Thymus (tissue), 2 donors: Measurements from ENCODE around the gene ACOT12. TPM values are rescaled to one million over a fixed set of nuclear protein-coding genes. Genes with fewer than 3 reads are reported as not detected.

Experiments used
- polyA plus RNA-seq: library from polyadenylated mRNA; stranded (reverse); fragments of 200-250 nt; gene quantifications from one replicate; pipeline ENCODE4 v1.2.3, GENCODE V29; 2013
- total RNA-seq: library from RNA; stranded (reverse); fragments of 120-200 nt; gene quantifications from one replicate; pipeline ENCODE4 v1.2.4, GENCODE V29; 2013
- donor health status: healthy.

ACOT12 gene
- total and polyA plus RNA-seq, 2 donors: 0.05 to 0.14 TPM

Other genes with a start within 250 kb of the ACOT12 start
- 0.33 TPM for gene CKMT2, start 160.8 kb downstream of the ACOT12 start, total RNA-seq
- gene CKMT2, start 160.8 kb downstream of the ACOT12 start, polyA plus RNA-seq: 1.7 TPM
- gene ZCCHC9, start 92.5 kb downstream of the ACOT12 start, total RNA-seq: 32.1 TPM
- gene ZCCHC9, start 92.5 kb downstream of the ACOT12 start, polyA plus RNA-seq: 46.3 TPM